Right renal pelvis (tissue), 4 donors: ENCODE results near the gene ATP9B. TPM values are rescaled to one million over a fixed set of nuclear protein-coding genes. Genes with fewer than 3 reads are reported as not detected.

Source experiments
- DNase-seq, 4 donors: peaks; one replicate each; pipeline ENCODE4 v3.0.0-alpha.2; 2013; ENCODE audit warnings: low read depth in 4 of 4, low spot score in 3 of 4, missing footprints in 1 of 4
- polyA plus RNA-seq, 4 donors: library from polyadenylated mRNA; unstranded; fragments of 120-200 nt; gene quantifications; one replicate each; pipeline ENCODE4 v1.2.1, GENCODE V29; 2013; ENCODE audit not compliant: insufficient read length in 4 of 4

ATP9B gene
- polyA plus RNA-seq, 4 donors, result 29.0 to 39.0 (median 31.5) TPM

GRCh38 chr18:79402209-79402576, 333.0 kb downstream of the ATP9B start:
- no peak for DNase-seq

GRCh38 chr18:79402977-79403722, 334.0 kb downstream of the ATP9B start:
- DNase-seq, result no peak

GRCh38 chr18:79403723-79404566, 334.8 kb downstream of the ATP9B start:
- no peak for DNase-seq

- DNase-seq, result no peak
These were observed 335.3 kb downstream of the ATP9B start for GRCh38 chr18:79404567-79404910.

GRCh38 chr18:79405019-79405780, 336.0 kb downstream of the ATP9B start:
- no peak for DNase-seq

GRCh38 chr18:79405781-79406575, 336.8 kb downstream of the ATP9B start:
- no peak for DNase-seq

GRCh38 chr18:79406708-79407107, 337.5 kb downstream of the ATP9B start:
- no peak for DNase-seq

GRCh38 chr18:79409313-79409712, 340.1 kb downstream of the ATP9B start:
- no peak for DNase-seq

GRCh38 chr18:79410171-79410641, 341.0 kb downstream of the ATP9B start:
- no peak for DNase-seq

- no peak for DNase-seq
These were observed 341.8 kb downstream of the ATP9B start for GRCh38 chr18:79410731-79411613.

GRCh38 chr18:79411614-79412526, 342.7 kb downstream of the ATP9B start:
- DNase-seq, result no peak

- no peak for DNase-seq
These were observed 343.8 kb downstream of the ATP9B start for GRCh38 chr18:79413025-79413424.

GRCh38 chr18:79413426-79413825, 344.2 kb downstream of the ATP9B start:
- no peak for DNase-seq

- DNase-seq, result no peak
These were observed 344.7 kb downstream of the ATP9B start for GRCh38 chr18:79413901-79414300.

- DNase-seq, result no peak
These were observed 347.0 kb downstream of the ATP9B start for GRCh38 chr18:79416022-79416676.

- DNase-seq, result no peak
These were observed 347.5 kb downstream of the ATP9B start for GRCh38 chr18:79416677-79417052.

GRCh38 chr18:79418236-79418635, 349.0 kb downstream of the ATP9B start:
- DNase-seq, result no peak

- DNase-seq, result no peak
These were observed 349.4 kb downstream of the ATP9B start for GRCh38 chr18:79418642-79419041.
